B cell (primary cell): ENCODE results near the gene PRTN3. TPM values are rescaled to one million over a fixed set of nuclear protein-coding genes. Genes with fewer than 3 reads are reported as not detected.

Source experiments
- ATAC-seq: fragments of 200-7000 bp; cut with Tn5 transposase; one replicate; pipeline ENCODE4 v1.10.0; 2021; ENCODE audit warnings: low read depth, mild to moderate bottlenecking, moderate number of reproducible peaks, moderate library complexity
- CTCF ChIA-PET: fragments of 350-600 bp; sonication (Branson Sonifier 250); formaldehyde crosslinking; loops from one replicate; lab custom pipeline; 2021; ENCODE audit warnings: antibody characterized with exemption, inconsistent platforms; lab: Charles Lee
- POLR2A ChIA-PET: fragments of 350-600 bp; sonication (Branson Sonifier 250); formaldehyde crosslinking; loops from one replicate; lab custom pipeline; 2021; ENCODE audit warnings: antibody characterized with exemption; lab: Charles Lee
- DNase-seq: peaks from one replicate; pipeline ENCODE4 v3.0.0; 2013
- H2AFZ ChIP-seq: 2 replicates; pipeline ENCODE4 v1.6.1; 2012; ENCODE audit warnings: mild to moderate bottlenecking, low read depth, low read length; ENCODE audit not compliant: insufficient read depth, poor library complexity, severe bottlenecking
- H3K27ac ChIP-seq, 2 donors: 1 replicate in 1 of 2; 2 replicates in 1 of 2; pipeline ENCODE4 v1.5.1; 2012 to 2013; ENCODE audit warnings: low read length in 2 of 2, mild to moderate bottlenecking in 2 of 2, moderate library complexity in 1 of 2
- H3K27me3 ChIP-seq, 4 experiments: fragments of 200-600 bp in 1 of 4; sonication (generic) in 1 of 4; replicated peaks in 1 of 4; 1 replicate in 2 of 4; 2 replicates in 2 of 4; pipeline versions ENCODE4 v1.6.1 to v1.7.0; 2013 to 2016; ENCODE audit warnings: low read length in 3 of 4, mild to moderate bottlenecking in 2 of 4, mixed read lengths in 1 of 4, moderate library complexity in 1 of 4; ENCODE audit not compliant: insufficient read depth in 4 of 4, control insufficient read depth in 3 of 4; ENCODE audit errors: control extremely low read depth in 1 of 4
- H3K36me3 ChIP-seq, 2 experiments: replicated peaks in 1 of 2; 1 replicate in 1 of 2; 2 replicates in 1 of 2; pipeline versions ENCODE4 v1.6.1 to v1.7.1; 2013; ENCODE audit warnings: low read length in 1 of 2; ENCODE audit not compliant: insufficient read depth in 2 of 2, control insufficient read depth in 1 of 2; ENCODE audit errors: control extremely low read depth in 1 of 2, extremely low read depth in 1 of 2
- H3K4me1 ChIP-seq, 2 donors: fragments of 200-600 bp in 1 of 2; sonication (generic) in 1 of 2; 1 replicate in 1 of 2; 2 replicates in 1 of 2; pipeline versions ENCODE4 v1.5.1 to v1.6.1; 2013 to 2017; ENCODE audit warnings: low read length in 2 of 2; ENCODE audit not compliant: control insufficient read depth in 2 of 2, insufficient read depth in 2 of 2
- H3K4me2 ChIP-seq: replicated peaks from 2 replicates; pipeline ENCODE3; 2012; ENCODE audit warnings: mild to moderate bottlenecking, low read depth, low read length; ENCODE audit not compliant: poor library complexity, severe bottlenecking
- H3K4me3 ChIP-seq, 5 experiments: fragments of 200-600 bp in 1 of 5; sonication (generic) in 1 of 5; 1 replicate in 3 of 5; 2 replicates in 2 of 5; pipeline versions ENCODE4 v1.5.1 to v1.7.0; 2011 to 2016; ENCODE audit warnings: low read length in 4 of 5, mild to moderate bottlenecking in 4 of 5, low read depth in 2 of 5, control low read depth in 1 of 5, moderate library complexity in 1 of 5; ENCODE audit not compliant: insufficient read depth in 1 of 5; ENCODE audit errors: control extremely low read depth in 1 of 5, extremely low read depth in 1 of 5
- H3K79me2 ChIP-seq: fragments of 200-600 bp; sonication (generic); one replicate; pipeline ENCODE4 v1.6.0; 2016; ENCODE audit warnings: low read length; ENCODE audit not compliant: control insufficient read depth, insufficient read depth
- H3K9ac ChIP-seq: fragments of 200-600 bp; sonication (generic); 2 replicates; pipeline ENCODE4 v1.6.1; 2017; ENCODE audit warnings: mild to moderate bottlenecking, low read length, moderate library complexity
- H3K9me3 ChIP-seq, 3 donors: one replicate each; pipeline versions ENCODE4 v1.6.1 to v1.7.1; 2013; ENCODE audit warnings: low read length in 2 of 3; ENCODE audit not compliant: control insufficient read depth in 2 of 3, insufficient read depth in 1 of 3; ENCODE audit errors: control extremely low read depth in 1 of 3
- H4K20me1 ChIP-seq: 2 replicates; pipeline ENCODE4 v1.6.0; 2012; ENCODE audit warnings: mild to moderate bottlenecking, low read length; ENCODE audit not compliant: insufficient read depth, control insufficient read depth, poor library complexity, severe bottlenecking
- H3K27ac Mint-ChIP-seq: one replicate; pipeline ENCODE4 v1.8.0; 2021; ENCODE audit warnings: mixed read lengths
- H3K27me3 Mint-ChIP-seq: one replicate; pipeline ENCODE4 v1.8.0; 2021; ENCODE audit warnings: mixed read lengths
- H3K4me1 Mint-ChIP-seq: one replicate; pipeline ENCODE4 v1.8.0; 2021; ENCODE audit warnings: mixed read lengths
- H3K4me3 Mint-ChIP-seq: one replicate; pipeline ENCODE4 v1.8.0; 2021; ENCODE audit warnings: mixed read lengths
- H3K9me3 Mint-ChIP-seq: one replicate; pipeline ENCODE4 v1.8.0; 2022; ENCODE audit warnings: mixed read lengths; ENCODE audit not compliant: insufficient read depth
- EZH2 ChIP-seq: IDR thresholded peaks from 2 replicates; pipeline ENCODE4 v1.6.1; 2012; ENCODE audit warnings: borderline replicate concordance, low read depth, mild to moderate bottlenecking, moderate library complexity, low read length; ENCODE audit not compliant: insufficient read depth, poor library complexity, severe bottlenecking
- WGBS: methylation state at CpG from one replicate; pipeline ENCODE4 v1.1.5; 2013; ENCODE audit warnings: missing lambda C conversion rate; ENCODE audit not compliant: insufficient coverage; 5-methylcytosine and 5-hydroxymethylcytosine counted together
- intact Hi-C: fragments of 100-400 bp; cut with micrococcal nuclease; formaldehyde crosslinking; loops from one replicate; pipeline ENCODE4 v1.10.0; 2022
- polyA plus RNA-seq: library from polyadenylated mRNA; depleted of rRNA; stranded (reverse); fragments of >200 nt; gene quantifications from 2 replicates; pipeline ENCODE4 v1.2.3, GENCODE V29; 2012
- total RNA-seq, 2 donors: library from RNA; stranded (reverse); fragments of 120-200 nt in 1 of 2; gene quantifications; 1 replicate in 1 of 2; 2 replicates in 1 of 2; pipeline versions ENCODE4 v1.2.3 to v1.2.4, GENCODE V29; 2013 to 2022
- TF ChIP-seq, protein P1 (sequence below): fragments of 200-600 bp; IDR thresholded peaks from one replicate; pipeline ENCODE4 v1.8.0; 2022; ENCODE audit warnings: antibody characterized with exemption, mild to moderate bottlenecking

Gene PRTN3
- total and polyA plus RNA-seq, 2 donors (not counting 1 experiment from before 2014, with no cell fraction given): not detected

DNA sequence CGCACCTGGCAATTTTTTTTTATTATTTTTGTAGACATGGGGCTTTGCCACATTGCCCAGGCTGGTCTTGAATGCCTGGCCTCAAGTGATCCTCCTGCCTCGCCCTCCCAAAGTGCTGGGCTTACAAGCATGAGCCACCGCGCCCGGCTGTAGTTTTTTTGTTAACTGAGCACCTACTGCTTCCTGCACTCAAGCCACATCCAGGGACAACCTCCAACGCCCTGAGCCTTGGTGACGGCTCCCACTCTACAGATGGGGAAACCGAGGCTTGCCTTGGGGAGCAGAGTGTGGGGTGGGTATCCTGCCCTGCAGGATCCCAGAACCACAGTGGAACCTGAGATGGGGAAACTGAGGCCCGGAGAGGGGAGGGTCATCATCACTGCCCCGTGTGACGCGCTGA, 14.3 kb downstream of the PRTN3 start:
- peaks cover 0 to 43% (median 13%) of the 10 kb centered on the region in 4 experiments for H3K27me3 ChIP-seq
- POLR2A ChIA-PET: no interaction called here
- Mint-ChIP-seq H3K4me1 (peaks cover 2% of the 10 kb centered on the region), H3K4me3 (no peak overlapping the region), H3K27ac (no peak overlapping the region), H3K27me3 (peaks cover 7% of the 10 kb centered on the region), H3K9me3 (no peaks in the 10 kb centered on the region)
- H4K20me1 ChIP-seq: no peaks in the 10 kb centered on the region
- peaks cover 0 to 29% (median 0%) of the 10 kb centered on the region in 3 donors for H3K9me3 ChIP-seq
- ATAC-seq: no peak
- H3K4me2 ChIP-seq: no peak overlapping the region
- H3K79me2 ChIP-seq: no peaks in the 10 kb centered on the region
- no peak overlapping the region for H2AFZ ChIP-seq
- TF ChIP-seq EZH2: no peak
- TF ChIP-seq, protein P1, sequence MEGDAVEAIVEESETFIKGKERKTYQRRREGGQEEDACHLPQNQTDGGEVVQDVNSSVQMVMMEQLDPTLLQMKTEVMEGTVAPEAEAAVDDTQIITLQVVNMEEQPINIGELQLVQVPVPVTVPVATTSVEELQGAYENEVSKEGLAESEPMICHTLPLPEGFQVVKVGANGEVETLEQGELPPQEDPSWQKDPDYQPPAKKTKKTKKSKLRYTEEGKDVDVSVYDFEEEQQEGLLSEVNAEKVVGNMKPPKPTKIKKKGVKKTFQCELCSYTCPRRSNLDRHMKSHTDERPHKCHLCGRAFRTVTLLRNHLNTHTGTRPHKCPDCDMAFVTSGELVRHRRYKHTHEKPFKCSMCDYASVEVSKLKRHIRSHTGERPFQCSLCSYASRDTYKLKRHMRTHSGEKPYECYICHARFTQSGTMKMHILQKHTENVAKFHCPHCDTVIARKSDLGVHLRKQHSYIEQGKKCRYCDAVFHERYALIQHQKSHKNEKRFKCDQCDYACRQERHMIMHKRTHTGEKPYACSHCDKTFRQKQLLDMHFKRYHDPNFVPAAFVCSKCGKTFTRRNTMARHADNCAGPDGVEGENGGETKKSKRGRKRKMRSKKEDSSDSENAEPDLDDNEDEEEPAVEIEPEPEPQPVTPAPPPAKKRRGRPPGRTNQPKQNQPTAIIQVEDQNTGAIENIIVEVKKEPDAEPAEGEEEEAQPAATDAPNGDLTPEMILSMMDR: no peak
- H3K36me3 ChIP-seq: no peaks in the 10 kb centered on the region
- intact Hi-C loops: no loop called here
- H3K4me3 ChIP-seq: no peak overlapping the region
- WGBS: 83% methylated on average over 11 of the region's 12 CpGs
- peaks cover 6 to 16% of the 10 kb centered on the region in 2 donors for H3K4me1 ChIP-seq
- CTCF ChIA-PET: interaction anchor here (1.4 to 7.5 kb wide), 4 partner anchors 38 to 129 kb away, joined by 3 to 72 read pairs (median 20); partner anchors contain the start of genes MED16, RNU6-9 and WDR18
- H3K9ac ChIP-seq: no peak overlapping the region
- no peak overlapping the region for H3K27ac ChIP-seq
- no peak for DNase-seq

GRCh38 chr19:855566-856120, 14.8 kb downstream of the PRTN3 start:
- Histone ChIP-seq H4K20me1 (no peaks in the 10 kb centered on the region), H3K27ac (no peak overlapping the region), H3K9ac (no peak overlapping the region), H3K27me3 (peaks cover 0 to 38% (median 12%) of the 10 kb centered on the region in 4 experiments), H3K4me1 (peaks cover 6 to 16% of the 10 kb centered on the region in 2 donors), H2AFZ (no peak overlapping the region), H3K36me3 (no peaks in the 10 kb centered on the region), H3K9me3 (peaks cover 0 to 29% (median 0%) of the 10 kb centered on the region in 3 donors), H3K4me3 (no peak overlapping the region), H3K4me2 (no peak overlapping the region), H3K79me2 (no peaks in the 10 kb centered on the region)
- ATAC-seq (no peak), DNase-seq (no peak)
- no peak overlapping the region for H3K4me3 Mint-ChIP-seq
- CTCF ChIA-PET: interaction anchor here (1.1 to 7.5 kb wide), 6 partner anchors 23 to 129 kb away, joined by 3 to 72 read pairs (median 10); partner anchors contain the start of genes MED16, RNU6-9 and WDR18
- peaks cover 3% of the 10 kb centered on the region for H3K27me3 Mint-ChIP-seq
- no peaks in the 10 kb centered on the region for H3K9me3 Mint-ChIP-seq
- POLR2A ChIA-PET: interaction anchor here (0.7 kb wide), 1 partner anchor 68 kb away, joined by 3 read pairs; no protein-coding TSS in a partner anchor
- H3K4me1 Mint-ChIP-seq: peaks cover 2% of the 10 kb centered on the region
- 81% methylated on average over 38 of the region's 40 CpGs for WGBS
- H3K27ac Mint-ChIP-seq: no peak overlapping the region
- TF ChIP-seq, protein P1: no peak
- no peak for TF ChIP-seq EZH2
- intact Hi-C loops: loop anchor here (2.0 kb wide), 1 partner anchor 85 kb away; no protein-coding TSS in a partner anchor
